GM12891 (cell line): ENCODE measurements around the gene IGFBPL1.
"Not testable (repeated sequence)": the region's sequence is repeated elsewhere in the genome, so short reads cannot be mapped to it uniquely, and the experiment has no call there.

ENCODE experiments used
- POLR2A ChIP-seq: IDR thresholded peaks from 2 replicates; pipeline ENCODE4 v1.6.1; 2011; ENCODE audit warnings: low read depth, low read length, control low read depth
- POLR2AphosphoS5 ChIP-seq: IDR thresholded peaks from 2 replicates; pipeline ENCODE4 v1.6.1; 2011; ENCODE audit warnings: low read depth, low read length, control low read depth
- POU2F2 ChIP-seq: IDR thresholded peaks from 2 replicates; pipeline ENCODE4 v1.6.1; 2011; ENCODE audit warnings: low read depth, mild to moderate bottlenecking, control low read depth, low read length, moderate library complexity
- SPI1 ChIP-seq: IDR thresholded peaks from 2 replicates; pipeline ENCODE4 v1.6.1; 2011; ENCODE audit warnings: low read depth, low read length, control low read depth
- TAF1 ChIP-seq: IDR thresholded peaks from 2 replicates; pipeline ENCODE4 v1.6.1; 2011; ENCODE audit warnings: low read depth, low read length, control low read depth

DNA sequence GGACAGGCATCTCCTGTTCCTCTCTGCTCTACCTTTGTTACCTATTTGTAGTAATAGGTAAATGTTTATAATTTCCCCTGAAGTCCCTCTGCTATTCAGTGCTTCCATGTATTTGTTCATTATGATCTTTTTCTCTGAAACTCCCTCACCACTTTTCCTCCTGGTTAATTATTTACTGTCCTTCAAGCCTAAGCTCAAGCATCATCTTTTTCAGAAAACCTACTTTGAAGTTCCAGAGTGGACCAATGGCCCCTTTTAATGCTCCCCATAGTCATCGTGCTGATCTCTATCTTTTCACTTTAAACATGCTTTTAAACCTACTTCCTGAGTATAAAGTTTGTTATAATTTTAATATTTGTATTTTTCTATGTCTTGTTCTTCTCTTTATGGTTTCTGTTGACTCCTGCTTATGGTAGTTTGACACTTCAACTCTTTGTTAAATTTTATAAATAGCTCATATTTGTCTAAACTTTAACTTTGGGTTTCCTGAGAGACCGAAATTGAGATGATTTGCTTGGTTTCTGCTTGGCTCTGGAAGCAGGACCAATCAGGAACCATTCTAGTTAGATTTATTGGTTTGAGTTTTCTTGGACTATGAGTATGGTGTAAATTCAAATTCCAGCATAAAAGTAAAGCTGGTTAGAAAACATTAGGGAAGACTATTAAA, 48.5 kb upstream of the IGFBPL1 start:
- not testable (repeated sequence) for TF ChIP-seq POLR2A, POLR2AphosphoS5, POU2F2, TAF1, SPI1
